Activated CD4-positive, alpha-beta T cell treated with anti-CD3 and anti-CD28 coated beads, Interleukin-2, Interleukin-4, amounts not matched to agents 100 ng/mL and 50 ng/mL, durations not matched to agents 16 hours and 8 hours (primary cell): ENCODE data around the gene PRKCE.

Source experiments
- DNase-seq: peaks from one replicate; pipeline ENCODE4 v3.0.0-alpha.2; 2020; ENCODE audit warnings: low spot score

The PRKCE gene

GRCh38 chr2:45755585-45756335, 104.3 kb downstream of the PRKCE start:
- no peak for DNase-seq

- DNase-seq: no peak
These were observed 106.5 kb downstream of the PRKCE start for GRCh38 chr2:45758018-45758417.

- no peak for DNase-seq
These were observed 107.9 kb downstream of the PRKCE start for GRCh38 chr2:45759310-45759851.

- no peak for DNase-seq
These were observed 110.2 kb downstream of the PRKCE start for GRCh38 chr2:45761635-45762034.

- DNase-seq: no peak
These were observed 111.8 kb downstream of the PRKCE start for GRCh38 chr2:45763255-45763654.

GRCh38 chr2:45763797-45764196, 112.3 kb downstream of the PRKCE start:
- no peak for DNase-seq

GRCh38 chr2:45765007-45765727, 113.7 kb downstream of the PRKCE start:
- DNase-seq: no peak

- DNase-seq: no peak
These were observed 114.3 kb downstream of the PRKCE start for GRCh38 chr2:45765728-45766254.

GRCh38 chr2:45768208-45768607, 116.7 kb downstream of the PRKCE start:
- DNase-seq: no peak

- DNase-seq: no peak
These were observed 117.6 kb downstream of the PRKCE start for GRCh38 chr2:45769056-45769455.

GRCh38 chr2:45769854-45770576, 118.5 kb downstream of the PRKCE start:
- DNase-seq: no peak

GRCh38 chr2:45770811-45771210, 119.3 kb downstream of the PRKCE start:
- DNase-seq: no peak

- DNase-seq: no peak
These were observed 119.8 kb downstream of the PRKCE start for GRCh38 chr2:45771261-45771660.

- DNase-seq: no peak
These were observed 120.6 kb downstream of the PRKCE start for GRCh38 chr2:45772038-45772437.

GRCh38 chr2:45773909-45774308, 122.4 kb downstream of the PRKCE start:
- no peak for DNase-seq

- DNase-seq: no peak
These were observed 123.3 kb downstream of the PRKCE start for GRCh38 chr2:45774688-45775244.

- DNase-seq: no peak
These were observed 124.9 kb downstream of the PRKCE start for GRCh38 chr2:45776160-45776955.

- no peak for DNase-seq
These were observed 126.7 kb downstream of the PRKCE start for GRCh38 chr2:45777996-45778719.

GRCh38 chr2:45778720-45779171, 127.3 kb downstream of the PRKCE start:
- DNase-seq: peak; percentile 74
